KG1 (cell line): ENCODE measurements around the gene NUDT2.
"Not testable (repeated sequence)": the region's sequence is repeated elsewhere in the genome, so short reads cannot be mapped to it uniquely, and the experiment has no call there.

ENCODE experiments used
- DNase-seq: peaks from one replicate; lab custom pipeline; 2025; lab: John Stamatoyannopoulos, UW

NUDT2 gene

GRCh38 chr9:34335376-34335775 is 6.0 kb downstream of the NUDT2 start:
- DNase-seq: no peak

- DNase-seq: no peak
These were observed 8.0 kb downstream of the NUDT2 start for GRCh38 chr9:34337403-34337802.

GRCh38 chr9:34338079-34338478 is 8.7 kb downstream of the NUDT2 start:
- not testable (repeated sequence) for DNase-seq

DNA sequence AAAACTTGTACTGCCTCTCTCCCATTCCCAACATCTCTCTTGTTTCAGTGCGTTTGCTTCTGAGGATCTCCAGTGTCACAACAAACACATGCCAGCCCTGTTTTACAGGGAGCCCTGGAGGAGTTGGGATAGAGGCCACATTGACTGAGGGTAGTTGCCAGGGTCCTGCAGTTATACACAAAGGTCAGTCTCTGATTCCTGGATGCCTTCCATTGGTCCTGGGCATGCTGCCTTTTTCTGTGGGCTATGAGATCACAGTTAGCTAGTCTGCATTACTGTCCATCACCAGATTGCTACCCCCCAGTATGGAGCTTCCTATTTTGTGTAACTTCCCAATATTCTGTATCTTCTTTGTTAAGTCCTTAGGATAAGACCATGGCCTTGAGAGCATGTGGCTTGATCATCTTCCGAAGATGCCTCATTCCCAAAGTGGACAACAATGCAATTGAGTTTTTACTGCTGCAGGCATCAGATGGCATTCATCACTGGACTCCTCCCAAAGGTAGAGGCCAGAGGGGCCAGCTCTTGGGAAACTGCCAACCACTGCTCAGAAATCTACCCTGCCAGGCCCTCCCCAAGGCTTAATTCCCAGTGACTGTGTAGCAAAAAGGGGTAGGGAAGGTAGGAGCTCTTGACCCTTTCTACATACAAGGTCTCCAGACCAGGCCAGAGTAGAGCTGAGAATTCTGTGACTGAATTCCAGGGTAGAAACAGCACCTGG is 9.5 kb downstream of the NUDT2 start:
- DNase-seq: no peak

- no peak for DNase-seq
These were observed 12.4 kb downstream of the NUDT2 start for GRCh38 chr9:34341659-34342295.

DNA sequence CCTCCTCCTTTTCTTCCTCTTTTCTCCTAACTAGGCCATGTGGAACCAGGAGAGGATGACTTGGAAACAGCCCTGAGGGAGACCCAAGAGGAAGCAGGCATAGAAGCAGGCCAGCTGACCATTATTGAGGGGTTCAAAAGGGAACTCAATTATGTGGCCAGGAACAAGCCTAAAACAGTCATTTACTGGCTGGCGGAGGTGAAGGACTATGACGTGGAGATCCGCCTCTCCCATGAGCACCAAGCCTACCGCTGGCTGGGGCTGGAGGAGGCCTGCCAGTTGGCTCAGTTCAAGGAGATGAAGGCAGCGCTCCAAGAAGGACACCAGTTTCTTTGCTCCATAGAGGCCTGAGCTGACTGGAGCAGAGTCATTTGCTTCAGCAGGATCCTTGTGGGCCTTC is 13.7 kb downstream of the NUDT2 start:
- DNase-seq: no peak

DNA sequence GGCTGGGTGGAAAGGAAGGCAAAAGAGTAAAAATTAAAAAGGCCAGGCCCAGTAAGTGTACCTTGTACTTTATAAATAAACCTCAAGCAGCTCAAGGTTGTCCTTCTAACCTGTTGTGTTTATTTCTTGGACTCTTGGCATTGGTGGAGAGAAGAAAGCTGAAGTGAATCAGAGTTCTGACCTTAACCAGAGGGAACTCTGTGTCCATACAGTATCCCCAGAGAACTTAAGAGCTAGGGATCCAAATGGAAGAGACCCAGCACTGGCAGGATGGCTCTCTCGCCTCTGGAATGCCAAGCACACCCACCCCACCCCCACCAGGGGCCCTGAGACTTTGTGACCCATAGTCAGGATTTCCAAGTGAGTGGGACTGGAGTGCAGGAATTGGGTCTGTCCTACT is 14.2 kb downstream of the NUDT2 start:
- no peak for DNase-seq

GRCh38 chr9:34346873-34347799 is 17.8 kb downstream of the NUDT2 start:
- no peak for DNase-seq

DNA sequence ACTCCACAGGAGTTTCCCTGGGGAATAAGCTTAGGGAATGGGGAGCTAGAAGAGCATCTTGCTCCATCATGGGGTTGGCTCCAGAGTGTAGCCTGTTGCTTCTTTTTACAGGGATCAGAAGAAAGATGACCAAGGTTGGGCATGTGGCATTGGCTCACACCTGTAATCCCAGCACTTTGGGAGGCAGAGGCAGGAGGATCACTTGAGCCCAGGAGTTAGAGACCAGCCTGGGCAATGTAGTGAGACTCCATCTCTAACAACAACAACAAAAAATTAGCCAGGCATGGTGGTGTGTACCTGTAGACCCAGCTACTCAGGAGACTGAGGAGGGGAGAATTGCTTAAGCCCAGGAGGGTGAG is 18.4 kb downstream of the NUDT2 start:
- DNase-seq: no peak

- no peak for DNase-seq
These were observed 20.0 kb downstream of the NUDT2 start for GRCh38 chr9:34349324-34349723.

- not testable (repeated sequence) for DNase-seq
These were observed 22.8 kb downstream of the NUDT2 start for GRCh38 chr9:34352122-34352652.

GRCh38 chr9:34352957-34353356 is 23.6 kb downstream of the NUDT2 start:
- not testable (repeated sequence) for DNase-seq

DNA sequence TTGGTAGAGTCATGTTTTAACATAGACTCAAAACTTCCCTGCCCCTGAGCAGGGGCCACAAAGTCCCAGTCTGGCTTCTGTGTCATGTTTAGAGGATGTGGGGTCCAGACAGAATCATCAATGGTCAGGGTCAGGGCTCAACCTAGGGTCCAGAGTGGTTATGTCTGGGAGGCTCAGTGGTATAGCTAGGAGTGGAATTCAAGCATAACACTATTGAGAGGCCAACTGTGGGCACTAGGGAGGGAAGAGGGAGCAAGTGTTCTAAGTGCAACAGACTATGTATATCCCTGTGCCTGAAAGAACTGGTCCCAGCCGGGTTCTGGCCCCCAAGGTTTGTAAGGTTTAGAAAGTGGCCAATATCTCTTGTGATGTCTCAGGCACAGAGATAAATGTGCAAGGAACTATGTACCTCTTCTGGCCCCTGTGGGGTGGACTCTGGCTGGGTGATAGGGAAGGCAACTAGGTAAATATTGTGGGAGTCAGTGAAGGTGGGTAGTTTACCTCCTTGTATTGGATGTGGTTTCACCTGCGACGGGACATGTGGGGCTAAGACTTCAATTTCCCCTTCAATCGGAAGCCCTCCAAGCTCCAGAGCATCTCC is 33.3 kb downstream of the NUDT2 start:
- DNase-seq: no peak

DNA sequence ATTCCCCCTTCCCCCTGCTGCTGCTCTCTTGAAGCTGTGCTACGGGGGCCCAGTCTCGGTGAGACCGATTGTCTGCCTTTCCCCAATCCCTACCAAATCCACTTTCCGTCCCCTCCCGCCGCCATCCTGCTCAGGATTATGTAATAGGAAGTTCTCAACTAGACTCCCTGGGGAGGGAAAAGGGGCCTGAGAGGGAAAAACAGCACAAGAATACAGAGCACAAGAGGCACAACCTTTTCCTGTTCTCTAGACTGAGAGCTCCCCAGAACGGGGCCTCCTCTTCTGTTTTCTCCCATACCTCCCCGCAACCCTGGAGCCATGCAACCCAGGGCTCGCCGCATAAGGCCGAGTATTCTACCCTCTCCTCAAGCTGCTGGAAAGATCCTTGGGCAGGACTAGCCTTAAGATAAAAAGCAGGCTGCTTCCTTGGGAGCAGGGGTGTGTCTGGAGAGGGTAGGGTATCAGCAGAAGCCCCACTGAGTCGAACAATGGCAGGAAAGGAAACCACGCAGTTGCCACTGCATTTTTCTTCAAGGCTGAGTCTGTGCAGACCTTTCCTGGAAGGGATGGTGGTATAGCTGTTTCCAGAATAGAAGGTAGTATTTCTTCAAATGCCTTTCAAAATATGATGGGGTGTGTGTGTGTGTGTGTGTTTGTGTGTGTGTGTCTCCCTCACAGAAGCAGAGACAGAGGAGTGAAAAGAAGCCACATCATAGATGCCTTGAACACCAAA is 34.4 kb downstream of the NUDT2 start:
- DNase-seq: no peak

GRCh38 chr9:34365282-34365681 is 35.9 kb downstream of the NUDT2 start:
- no peak for DNase-seq

DNA sequence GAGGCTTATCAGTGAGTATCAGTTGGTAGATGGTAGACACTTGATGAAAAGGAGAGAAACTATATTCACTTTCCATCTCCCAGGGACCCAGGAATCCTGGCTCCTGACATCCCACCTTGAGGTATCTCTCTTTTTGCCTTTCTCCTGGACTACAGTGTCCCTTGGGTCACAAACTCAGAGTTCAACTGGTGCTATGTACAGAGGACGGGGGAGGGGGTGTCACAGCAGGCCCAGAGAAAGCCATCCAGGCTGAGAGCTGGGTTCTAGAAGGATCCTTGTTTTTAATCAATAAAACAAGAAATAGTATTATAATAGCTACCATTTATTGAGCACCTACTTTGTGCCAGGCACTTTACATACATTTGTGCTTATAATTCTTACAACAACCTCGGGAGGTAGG is 37.0 kb downstream of the NUDT2 start:
- no peak for DNase-seq

- DNase-seq: not testable (repeated sequence)
These were observed 38.5 kb downstream of the NUDT2 start for GRCh38 chr9:34367751-34368410.

DNA sequence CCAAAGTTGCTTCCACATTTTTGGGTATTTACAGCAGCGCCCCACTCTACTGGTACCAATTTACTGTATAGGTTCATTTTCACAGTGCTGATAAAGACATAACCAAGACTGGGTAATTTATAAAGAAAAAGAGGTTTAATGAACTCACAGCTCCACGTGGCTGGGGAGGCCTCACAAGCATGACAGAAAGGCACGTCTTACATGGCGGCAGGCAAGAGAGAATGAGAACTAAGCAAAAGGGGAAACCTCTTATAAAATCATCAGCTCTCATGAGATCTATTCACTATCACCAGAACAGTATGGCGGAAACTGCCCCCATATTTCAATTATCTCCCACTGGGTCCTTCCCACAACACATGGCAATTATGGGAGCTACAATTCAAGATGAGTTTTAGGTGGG is 39.4 kb downstream of the NUDT2 start:
- DNase-seq: not testable (repeated sequence)

GRCh38 chr9:34369636-34370035 is 40.3 kb downstream of the NUDT2 start:
- no peak for DNase-seq

DNA sequence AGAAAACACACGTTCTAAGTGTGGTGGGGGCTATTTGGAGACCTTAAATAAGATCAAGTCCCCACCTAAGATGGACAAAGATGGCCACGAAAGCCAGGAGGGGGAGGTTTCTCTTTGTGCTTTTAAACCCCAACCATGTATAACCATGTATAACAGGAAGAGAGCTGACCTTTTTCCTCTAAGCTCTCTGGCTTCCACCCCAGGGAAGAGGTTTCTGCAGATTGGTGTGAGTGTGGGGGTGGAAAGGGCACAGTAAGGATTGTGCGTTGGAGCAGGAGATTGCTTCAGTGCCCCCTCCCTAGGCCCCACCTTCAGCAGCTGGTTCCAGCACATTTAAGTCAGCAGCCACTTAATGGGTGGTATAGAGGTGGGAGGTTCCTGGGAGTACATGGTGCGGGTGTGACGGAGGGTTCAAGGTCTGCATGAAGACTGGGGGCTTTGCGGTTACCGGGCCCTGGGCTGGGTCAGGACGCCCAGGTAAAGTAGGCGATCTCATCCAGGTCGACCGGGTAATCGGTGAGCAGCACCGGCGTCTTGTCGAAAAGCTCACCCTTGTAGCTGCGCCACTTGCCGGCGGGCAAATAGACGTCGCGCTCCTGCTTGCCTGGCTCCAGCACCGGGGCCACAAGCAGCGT is 41.1 kb downstream of the NUDT2 start:
- no peak for DNase-seq
